C4-2B (cell line): ENCODE measurements around the gene POLD1.

ENCODE experiments used
- CTCF ChIP-seq: fragments of 450-650 bp; conservative IDR thresholded peaks from 2 replicates; pipeline ENCODE4 v1.5.1; 2017; ENCODE audit warnings: mild to moderate bottlenecking
- ZFX ChIP-seq: fragments of 450-650 bp; IDR thresholded peaks from 2 replicates; pipeline ENCODE4 v1.6.1; 2017

- TF ChIP-seq CTCF (no peak), ZFX (no peak)
Measured at GRCh38 chr19:50344661-50345318, 39.4 kb upstream of the POLD1 start.
